GOT3 (cell line): Measurements from ENCODE around the gene CYP2S1.
"Not testable (repeated sequence)": the region's sequence is repeated elsewhere in the genome, so short reads cannot be mapped to it uniquely, and the experiment has no call there.

Source experiments
- DNase-seq: peaks from one replicate; lab custom pipeline; 2025; ENCODE audit warnings: mixed read lengths; lab: John Stamatoyannopoulos, UW

The CYP2S1 gene, protein sequence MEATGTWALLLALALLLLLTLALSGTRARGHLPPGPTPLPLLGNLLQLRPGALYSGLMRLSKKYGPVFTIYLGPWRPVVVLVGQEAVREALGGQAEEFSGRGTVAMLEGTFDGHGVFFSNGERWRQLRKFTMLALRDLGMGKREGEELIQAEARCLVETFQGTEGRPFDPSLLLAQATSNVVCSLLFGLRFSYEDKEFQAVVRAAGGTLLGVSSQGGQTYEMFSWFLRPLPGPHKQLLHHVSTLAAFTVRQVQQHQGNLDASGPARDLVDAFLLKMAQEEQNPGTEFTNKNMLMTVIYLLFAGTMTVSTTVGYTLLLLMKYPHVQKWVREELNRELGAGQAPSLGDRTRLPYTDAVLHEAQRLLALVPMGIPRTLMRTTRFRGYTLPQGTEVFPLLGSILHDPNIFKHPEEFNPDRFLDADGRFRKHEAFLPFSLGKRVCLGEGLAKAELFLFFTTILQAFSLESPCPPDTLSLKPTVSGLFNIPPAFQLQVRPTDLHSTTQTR

DNA sequence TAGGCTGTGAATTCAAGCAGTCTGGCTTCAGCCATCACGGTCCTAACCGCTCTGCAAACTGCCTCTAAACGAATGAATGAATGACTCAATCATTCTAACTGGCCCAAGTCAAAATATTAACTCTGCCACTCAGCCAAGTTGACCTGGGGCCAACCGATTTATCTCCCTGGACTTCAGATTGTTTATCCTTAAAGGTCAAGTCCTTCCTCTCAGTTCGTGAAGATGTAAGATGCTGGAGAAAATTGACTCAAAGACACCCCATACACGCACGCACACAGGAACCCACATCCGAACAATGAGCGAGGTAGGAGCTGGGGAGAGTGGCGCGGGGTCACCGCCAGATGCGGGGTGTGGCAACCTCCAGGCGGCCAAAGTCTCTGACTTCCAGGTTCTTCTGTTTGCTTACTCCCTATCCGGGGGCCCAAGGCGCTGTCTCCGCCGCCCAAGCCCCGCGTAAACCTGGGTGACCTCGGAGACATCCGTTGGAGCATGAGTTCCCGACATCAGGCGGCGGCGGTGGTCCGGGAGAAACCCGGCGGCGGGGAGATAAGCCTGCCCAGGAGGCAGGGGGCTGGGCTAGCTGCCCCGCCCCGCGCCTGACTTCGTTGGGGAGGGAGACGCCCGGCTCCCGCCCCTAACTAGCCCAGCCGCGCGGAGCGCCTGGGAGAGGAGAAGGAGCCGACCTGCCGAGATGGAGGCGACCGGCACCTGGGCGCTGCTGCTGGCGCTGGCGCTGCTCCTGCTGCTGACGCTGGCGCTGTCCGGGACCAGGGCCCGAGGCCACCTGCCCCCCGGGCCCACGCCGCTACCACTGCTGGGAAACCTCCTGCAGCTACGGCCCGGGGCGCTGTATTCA is at the start of gene CYP2S1:
Gene CYP2S1, plus strand, starts transcription at position 646 of the 856 bp plus-strand sequence. Its CDS starts 46 bp downstream, at position 692.
- no peak for DNase-seq

DNA sequence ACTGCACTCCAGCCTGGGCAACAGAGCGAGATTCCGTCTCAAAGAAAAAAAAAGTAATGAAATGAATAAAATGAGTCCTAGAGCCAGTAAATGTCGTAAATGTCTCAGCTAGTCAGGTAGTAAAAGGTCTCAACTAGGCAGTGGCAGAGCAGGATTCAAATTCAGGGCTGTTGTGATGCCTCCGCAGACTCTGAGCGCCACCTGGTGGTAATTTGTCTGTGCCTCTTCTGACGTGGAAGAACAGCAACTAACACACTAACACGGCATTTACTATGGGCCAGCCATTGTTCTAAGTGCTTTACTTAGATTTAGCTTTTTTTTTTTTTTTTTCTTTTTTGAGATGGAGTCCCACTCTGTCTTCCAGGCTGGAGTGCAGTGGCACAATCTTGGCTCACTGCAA is 48.6 kb upstream of the CYP2S1 start:
- DNase-seq: no peak

DNA sequence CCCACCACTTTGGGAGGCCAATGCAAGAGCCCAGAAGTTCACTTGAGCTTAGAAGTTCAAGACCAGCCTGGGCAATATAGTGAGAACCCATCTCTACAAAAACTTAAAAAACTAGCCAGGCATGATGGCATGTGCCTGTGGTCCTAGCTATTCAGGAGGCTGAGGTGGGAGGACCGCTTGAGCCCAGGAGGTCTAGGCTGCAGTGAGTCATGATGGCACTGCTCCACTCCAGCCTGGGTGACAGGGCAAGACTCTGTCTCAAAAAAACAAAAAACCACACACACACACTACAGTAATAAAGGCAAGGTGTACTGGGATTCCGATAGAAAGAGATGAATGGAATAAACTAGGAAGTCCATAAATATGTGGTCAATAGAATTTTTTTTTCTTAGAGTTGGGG is 43.2 kb upstream of the CYP2S1 start:
- DNase-seq: no peak

DNA sequence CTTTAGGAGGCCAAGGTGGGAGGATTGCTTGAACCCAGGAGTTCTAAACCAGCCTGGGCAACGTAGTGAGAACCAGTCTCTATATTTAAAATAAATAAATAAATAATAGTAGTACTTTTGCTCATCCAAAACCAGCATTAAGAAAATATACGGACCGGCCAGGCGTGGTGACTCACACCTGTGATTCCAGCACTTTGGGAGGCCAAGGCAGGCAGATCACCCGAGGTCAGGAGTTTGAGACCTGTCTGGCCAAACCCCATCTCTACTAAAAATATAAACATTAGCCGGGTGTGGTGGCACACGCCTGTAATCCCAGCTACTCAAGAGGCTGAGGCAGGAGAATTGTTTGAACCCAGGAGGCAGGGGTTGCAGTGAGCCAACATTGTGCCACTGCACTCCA is 42.0 kb upstream of the CYP2S1 start:
- DNase-seq: not testable (repeated sequence)

DNA sequence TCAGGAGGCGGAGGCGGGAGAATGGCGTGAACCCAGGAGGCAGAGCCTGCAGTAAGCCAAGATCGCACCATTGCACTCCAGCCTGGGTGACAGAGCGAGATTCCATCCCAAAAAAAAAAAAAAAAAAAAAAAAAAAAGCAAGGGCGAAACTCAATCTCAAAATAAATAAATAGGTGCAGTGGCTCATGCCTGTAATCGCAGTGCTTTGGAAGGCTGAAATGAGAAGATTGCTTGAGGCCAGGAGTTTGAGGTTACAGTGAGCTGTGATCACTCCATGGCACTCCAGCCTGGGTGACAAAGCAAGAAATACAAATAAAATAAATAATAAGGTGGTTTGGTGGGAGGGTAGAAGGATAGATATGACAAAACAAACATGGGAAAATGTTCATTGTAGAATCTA is 39.0 kb upstream of the CYP2S1 start:
- no peak for DNase-seq

DNA sequence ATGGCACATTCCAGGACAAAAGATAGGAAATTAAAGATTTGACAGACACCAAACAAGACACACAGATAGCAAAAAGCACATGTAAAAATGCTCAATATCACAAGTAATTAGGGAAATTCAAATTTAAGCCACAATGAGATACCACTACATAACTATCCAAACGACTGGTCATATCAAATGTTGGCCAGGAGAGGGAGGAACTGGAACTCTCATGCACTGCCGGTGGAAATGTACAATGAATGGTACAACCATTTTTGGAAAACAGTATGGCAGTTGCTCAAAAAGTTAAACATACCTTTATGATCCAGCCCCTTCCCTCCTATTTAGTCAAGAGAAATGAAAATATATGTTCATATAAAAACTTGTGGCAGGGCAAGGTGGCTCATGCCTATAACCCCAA is 36.8 kb upstream of the CYP2S1 start:
- no peak for DNase-seq

DNA sequence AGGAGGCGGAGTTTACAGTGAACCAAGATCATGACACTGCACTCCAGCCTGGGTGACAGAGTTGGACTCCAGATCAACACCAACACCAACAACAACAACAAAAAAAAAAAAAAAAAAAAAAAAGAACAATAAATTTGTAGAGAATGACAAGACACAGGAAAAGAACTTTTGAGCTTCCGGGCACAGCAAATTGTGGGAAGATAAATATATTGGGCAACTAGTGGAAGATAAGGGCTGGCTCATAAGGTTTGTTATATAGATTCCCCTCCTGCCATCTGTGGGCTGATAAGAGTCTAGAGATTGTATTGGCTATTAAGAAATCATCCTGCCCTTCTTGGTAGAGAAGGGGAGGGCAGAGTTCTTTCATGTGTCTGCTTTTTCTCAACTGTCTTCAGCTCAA is 33.1 kb upstream of the CYP2S1 start:
- no peak for DNase-seq

DNA sequence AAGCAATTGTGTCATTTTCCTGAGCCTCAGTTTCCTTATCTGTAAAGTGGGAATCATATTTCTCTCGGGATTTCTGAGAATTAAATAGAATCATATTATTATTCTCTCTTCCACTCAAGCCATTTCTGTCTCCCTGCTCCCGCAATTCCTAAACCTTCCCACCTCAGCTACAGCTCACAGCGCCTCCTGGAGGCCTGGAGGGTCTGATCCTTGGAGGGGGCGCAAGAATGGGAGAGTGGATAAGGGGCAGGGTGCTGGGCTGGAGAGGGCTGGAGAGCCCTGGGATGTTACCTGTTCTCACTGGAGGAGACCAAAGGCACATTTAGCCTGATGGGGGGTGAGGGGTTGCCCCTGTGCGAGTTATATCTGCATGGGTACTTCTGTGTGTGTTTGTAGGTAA is 31.1 kb upstream of the CYP2S1 start:
- DNase-seq: no peak

DNA sequence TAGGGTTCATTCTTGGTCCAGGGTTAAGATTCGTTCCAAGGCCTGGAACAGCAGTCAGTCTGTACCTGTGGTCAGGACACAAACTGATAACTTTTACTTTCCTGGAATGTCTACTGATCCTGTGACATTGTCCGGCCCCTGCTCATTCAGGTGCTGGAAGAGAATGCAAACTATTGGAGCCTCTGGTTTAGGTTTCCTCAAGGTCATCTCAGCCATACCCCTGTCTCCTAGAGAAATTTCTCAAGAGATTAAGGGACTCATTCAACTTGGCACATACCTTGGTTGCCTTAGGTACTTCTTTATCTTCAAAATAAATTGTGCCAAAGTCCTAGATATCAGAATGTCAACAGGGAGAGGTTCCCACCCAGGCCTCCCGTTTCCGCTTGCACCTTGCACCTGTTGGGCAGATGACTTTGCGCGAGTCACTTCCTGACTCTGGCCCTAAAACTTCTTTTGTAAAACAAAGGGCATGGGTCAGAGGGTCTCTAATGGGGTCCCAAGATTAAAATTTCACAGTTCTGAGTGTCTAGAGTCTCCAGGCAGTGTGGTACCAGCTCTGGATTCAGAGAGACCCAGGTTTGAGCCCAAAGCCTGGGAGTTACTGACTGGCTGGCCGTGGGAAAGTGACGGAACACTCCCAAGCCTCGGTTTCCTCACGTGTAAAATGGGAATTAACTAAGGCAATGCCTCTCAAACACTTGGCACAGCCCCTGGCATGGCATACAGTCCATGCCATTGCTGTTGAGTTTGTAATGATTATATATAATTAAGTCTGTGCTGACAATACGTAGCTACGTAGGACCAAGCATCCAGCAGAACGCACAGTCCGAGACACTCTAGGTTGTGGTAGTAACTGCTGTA is 25.8 kb upstream of the CYP2S1 start:
- no peak for DNase-seq

DNA sequence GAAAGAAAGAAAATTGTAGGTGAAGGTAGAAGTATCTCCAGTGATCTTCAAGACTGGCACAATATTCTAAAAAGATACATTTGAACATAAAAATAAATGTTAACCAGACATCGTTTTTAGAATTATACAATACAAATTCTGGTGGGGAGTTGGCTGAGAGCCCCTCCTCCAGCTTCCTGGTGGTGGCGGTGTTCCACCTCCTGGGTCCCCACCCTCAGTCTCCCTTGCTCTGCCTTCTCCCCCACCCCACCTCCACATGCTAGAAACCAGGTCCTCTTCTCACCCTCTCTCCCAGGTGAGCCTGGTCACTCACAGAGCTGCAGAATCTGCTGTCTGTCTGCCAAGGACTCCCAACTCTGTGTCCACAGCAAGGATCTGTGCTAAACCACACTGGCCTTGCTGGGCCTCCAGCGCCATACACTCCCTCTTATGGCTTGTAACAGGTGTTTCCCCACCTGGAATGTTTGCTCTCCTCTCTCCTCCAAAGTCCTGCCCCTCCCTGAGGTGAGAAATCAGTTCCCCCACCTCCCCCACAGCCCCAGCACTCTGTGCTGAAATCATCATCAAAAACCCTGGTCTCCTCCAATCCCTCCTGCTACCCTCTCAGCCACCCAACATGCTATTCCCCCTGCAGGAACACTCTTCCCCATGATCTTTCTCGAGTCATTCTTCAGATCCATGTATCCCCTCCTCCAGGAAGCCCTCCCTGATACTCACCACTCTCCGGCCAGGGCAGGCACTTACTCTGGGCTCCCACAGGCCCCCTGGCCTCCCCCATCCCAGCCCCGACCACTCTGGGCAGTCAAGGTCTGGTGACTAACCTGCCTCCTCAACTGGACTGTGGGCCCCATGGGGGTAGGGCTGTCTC is 20.5 kb upstream of the CYP2S1 start:
- DNase-seq: no peak

DNA sequence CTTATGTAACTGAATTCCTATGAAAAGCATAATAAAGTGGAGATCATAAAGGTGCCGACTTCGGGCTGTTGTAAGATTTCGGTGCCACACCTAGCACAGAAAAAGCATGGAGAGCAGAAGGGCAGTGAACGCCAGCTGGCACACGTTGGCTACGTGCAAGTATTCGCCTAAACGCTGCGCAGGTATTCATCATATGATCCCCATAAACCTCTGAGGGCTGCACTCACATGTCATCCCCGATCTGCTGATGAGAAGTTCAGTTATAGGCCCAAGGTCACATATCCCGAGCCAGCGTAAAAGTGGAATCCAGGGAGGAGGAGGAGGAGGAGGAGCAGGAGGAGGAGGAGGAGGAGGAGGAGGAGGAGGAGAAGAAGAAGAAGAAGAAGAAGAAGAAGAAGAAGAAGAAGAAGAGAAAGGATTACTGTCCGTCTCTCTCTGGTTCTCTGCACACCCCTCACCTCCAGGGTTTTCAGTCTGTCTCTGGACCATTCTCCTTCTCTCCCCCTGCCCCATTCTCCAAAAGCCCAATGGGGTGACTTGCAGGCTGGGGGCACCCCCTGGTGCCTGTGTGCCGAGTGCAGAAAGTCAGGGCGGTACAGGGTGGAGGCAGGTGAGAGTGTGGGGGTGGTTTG is 18.6 kb upstream of the CYP2S1 start:
- DNase-seq: no peak

DNA sequence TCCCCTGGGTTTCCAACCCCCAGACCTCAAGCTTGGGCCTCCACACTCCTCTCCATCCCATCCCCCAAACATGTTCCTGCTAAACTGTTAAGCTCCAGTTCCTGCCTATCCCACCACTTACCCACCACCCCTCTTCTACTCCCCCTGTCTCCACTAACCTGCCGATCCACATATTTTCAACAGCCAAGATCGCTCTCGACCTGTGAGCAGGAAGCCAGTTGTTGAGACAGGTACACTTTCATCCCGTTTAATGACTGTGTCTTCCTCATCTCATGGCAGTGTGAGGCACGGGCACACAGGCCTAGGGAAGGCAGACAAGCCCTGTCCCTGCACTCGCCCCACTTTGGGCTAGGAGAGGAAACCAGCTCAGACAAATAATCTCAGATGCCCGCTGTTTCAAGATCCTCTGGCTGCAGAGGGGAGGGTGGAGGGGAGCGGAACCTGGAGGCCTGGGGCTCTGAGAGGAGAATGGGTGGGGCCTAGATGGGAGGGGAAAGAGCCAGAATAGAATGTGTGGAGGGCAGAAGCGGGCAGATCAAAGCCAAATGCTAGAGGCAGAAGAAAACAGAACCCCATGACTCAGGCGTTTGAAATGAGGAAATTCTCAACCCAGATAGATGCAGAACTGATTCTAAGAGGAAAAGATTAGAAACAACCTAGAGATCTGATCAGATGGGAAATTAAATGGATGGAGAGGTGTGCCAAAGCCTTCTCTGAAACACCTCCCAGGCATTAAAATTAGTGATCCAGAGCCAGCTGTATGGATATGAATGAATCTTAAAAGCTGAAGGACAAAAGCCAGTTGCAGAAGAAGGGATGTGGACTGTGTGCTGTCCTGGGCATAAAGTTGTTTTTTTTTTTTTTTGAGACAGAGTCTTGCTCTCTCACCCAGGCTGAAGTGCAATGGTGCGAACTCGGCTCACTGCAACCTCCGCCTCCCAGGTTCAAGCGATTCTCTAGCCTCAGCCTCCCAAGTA is 16.9 kb upstream of the CYP2S1 start:
- DNase-seq: no peak

DNA sequence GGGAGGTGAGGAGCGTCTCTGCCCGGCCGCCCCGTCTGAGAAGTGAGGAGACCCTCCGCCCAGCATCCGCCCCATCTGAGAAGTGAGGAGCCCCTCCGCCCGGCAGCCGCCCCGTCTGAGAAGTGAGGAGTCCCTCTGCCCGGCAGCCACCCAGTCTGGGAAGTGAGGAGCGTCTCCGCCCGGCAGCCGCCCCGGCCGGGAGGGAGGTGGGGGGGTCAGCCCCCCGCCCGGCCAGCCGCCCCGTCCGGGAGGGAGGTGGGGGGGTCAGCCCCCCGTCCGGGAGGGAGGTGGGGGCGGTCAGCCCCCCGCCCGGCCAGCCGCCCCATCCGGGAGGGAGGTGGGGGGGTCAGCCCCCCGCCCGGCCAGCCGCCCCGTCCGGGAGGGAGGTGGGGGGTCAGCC is 12.8 kb upstream of the CYP2S1 start:
- DNase-seq: not testable (repeated sequence)

DNA sequence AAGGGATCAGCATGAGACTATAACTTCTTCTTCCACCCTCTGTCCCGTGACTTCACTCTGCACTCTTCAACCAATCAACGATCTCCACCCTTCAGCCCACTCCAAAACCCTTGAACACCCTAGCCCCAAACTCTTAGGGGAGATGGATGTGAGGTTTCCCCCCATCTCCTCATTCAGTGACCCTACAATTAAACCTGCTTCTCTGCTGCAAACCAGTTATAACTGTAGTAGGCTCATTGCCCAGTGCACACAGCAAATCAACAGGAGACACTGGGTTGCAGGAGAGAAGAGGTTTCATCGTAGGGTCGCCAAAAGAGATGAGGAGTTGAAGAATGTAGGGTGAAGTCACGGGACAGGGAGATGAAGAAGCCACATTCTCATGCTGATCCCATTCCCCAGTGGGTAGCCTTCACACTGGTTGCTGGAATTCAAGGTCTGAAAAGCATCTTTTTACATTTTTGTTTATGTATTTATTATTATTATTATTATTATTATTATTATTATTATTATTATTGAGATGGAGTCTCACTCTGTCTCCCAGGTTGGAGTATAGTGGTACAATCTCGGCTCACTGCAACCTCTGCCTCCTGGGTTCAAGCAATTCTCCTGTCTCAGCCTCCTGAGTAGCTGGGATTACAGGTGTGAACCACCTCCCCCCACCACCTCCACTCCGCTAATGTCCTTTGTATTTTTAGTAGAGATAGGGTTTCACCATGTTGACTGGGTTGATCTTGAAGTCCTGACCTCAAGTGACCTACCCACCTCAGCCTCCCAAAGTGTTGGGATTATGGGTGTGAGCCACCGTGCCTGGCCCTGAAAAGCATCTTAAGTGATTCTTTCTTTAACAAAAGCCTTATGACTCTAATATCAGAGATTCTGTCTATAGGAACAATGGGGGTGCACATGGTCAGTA is 5.8 kb upstream of the CYP2S1 start:
- DNase-seq: no peak

DNA sequence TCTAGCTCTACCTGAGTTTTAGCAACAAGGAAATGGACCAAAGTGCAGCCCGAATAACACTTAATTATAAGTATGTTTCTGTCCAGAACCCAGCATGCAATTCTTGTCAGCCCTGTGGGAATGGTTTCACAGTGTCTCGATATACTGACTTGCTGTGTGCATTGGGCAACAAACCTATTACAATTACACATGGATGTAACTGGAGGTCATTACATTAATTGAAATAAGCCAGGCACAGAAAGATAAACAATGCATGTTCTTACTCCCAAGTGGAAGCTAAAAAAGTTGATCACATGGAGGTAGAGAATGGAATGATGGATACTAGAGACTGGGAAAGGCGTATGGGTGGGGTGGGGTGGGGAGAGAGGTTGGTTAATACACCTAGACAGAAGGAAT is 5.1 kb upstream of the CYP2S1 start:
- no peak for DNase-seq

DNA sequence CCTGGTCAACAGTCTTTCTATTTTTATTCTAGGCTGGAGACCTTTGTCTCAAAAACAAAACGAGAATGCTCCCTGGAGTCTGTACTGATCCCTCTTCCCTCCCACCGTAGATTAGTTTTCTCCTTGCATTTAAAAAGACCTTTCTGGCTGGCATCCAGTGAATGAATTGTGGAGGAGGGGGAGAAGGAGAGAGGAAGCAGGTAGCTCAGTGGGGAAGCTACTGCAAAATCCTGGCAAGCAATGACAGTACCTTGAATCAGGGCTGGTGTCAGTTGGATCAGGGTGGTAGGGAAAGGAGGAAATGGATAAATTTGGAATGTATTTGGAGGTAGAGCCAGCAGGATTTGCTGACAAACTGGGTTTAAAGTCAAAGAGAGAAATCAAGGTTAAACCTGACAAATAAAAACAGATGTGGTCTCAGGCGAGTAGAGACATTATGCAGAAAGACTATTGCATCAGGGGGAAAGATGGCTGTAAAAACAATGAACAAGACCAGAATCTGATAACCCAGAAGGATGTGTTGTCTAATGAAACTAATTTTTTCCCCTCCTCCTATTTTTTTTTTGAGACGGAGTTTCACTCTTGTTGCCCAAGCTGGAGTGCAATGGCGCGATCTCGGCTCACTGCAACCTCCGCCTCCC is 3.5 kb upstream of the CYP2S1 start:
- no peak for DNase-seq

DNA sequence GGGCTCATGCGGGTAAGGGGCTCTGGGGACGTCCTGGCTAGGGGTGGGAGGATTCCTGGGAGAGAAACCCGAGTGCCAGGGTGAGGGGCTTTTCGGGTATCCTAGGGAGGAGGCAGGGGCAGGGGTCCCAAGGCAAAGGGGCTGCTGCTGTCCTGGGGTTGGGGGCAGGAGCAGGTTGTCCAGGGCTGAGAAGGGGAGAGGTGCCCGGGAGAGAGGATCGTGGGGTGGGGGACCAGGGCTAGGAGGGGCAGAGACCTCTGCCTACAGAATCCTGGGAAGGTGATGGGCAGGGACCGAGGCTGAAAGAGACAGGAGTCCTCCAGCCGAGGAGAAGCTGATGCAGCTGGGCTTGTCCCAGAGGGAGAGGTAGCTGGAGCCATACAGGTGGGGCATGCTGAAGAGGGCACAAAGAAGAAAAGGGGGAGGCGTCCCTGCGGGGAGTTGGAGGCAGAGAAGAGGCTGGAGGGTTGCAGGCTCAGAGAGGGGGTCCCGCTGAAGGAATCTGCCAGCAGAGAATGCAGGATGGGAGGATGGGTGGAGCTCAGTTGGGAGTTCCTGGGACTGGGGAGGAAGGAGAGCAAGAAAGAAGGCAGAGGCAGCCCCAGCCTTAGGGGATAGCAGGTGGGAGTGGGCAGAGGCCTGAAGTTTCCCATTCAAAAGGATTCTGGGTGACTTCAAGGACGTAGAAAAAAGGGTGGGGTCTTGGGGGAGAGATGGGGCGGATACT is 574 bp downstream of the CYP2S1 start:
- DNase-seq: no peak
